WTC11 (cell line): ENCODE measurements around the gene PGM2L1. TPM values are rescaled to one million over a fixed set of nuclear protein-coding genes. Genes with fewer than 3 reads are reported as not detected.

Experiments
- ATAC-seq: fragments of 200-7000 bp; cut with Tn5 transposase; 2 replicates; pipeline ENCODE4 v1.10.0; 2021; ENCODE audit warnings: mild to moderate bottlenecking, moderate library complexity
- CTCF ChIA-PET: fragments of 300-600 bp; sonication (Branson Sonifier 250); formaldehyde crosslinking; loops from one replicate; lab custom pipeline; 2021; ENCODE audit warnings: antibody characterized with exemption; lab: Charles Lee
- POLR2A ChIA-PET: fragments of 350-600 bp; sonication (Branson Sonifier 250); formaldehyde crosslinking; loops from one replicate; lab custom pipeline; 2021; ENCODE audit warnings: antibody characterized with exemption; lab: Charles Lee
- DNase-seq: peaks from one replicate; pipeline ENCODE4 v3.0.0; 2021; ENCODE audit warnings: low spot score
- H3K27ac Mint-ChIP-seq: 2 replicates; pipeline ENCODE4 v1.8.0; 2021; ENCODE audit warnings: mixed read lengths
- H3K27me3 Mint-ChIP-seq: 2 replicates; pipeline ENCODE4 v1.8.0; 2021; ENCODE audit warnings: low read depth, mild to moderate bottlenecking, moderate library complexity, mixed read lengths
- H3K36me3 Mint-ChIP-seq: 2 replicates; pipeline ENCODE4 v1.8.0; 2021; ENCODE audit warnings: mixed read lengths
- H3K4me1 Mint-ChIP-seq: 2 replicates; pipeline ENCODE4 v1.8.0; 2022; ENCODE audit warnings: mixed read lengths
- H3K4me3 Mint-ChIP-seq: 2 replicates; pipeline ENCODE4 v1.8.0; 2021; ENCODE audit warnings: mild to moderate bottlenecking, moderate library complexity, mixed read lengths
- H3K9me3 Mint-ChIP-seq: 2 replicates; pipeline ENCODE4 v1.8.0; 2021; ENCODE audit warnings: mixed read lengths
- ELF4 ChIP-seq: sonication (generic); formaldehyde crosslinking; IDR thresholded peaks from 2 replicates; pipeline ENCODE4 v1.8.1; 2022; ENCODE audit warnings: low read depth, mild to moderate bottlenecking, moderate library complexity, missing genetic modification reagents
- ETV6 ChIP-seq: sonication (generic); formaldehyde crosslinking; IDR thresholded peaks from 2 replicates; pipeline ENCODE4 v1.8.1; 2022; ENCODE audit warnings: mild to moderate bottlenecking, missing genetic modification reagents
- FOXK1 ChIP-seq: sonication (generic); formaldehyde crosslinking; IDR thresholded peaks from 2 replicates; pipeline ENCODE4 v1.8.0; 2022; ENCODE audit warnings: mild to moderate bottlenecking, moderate library complexity, missing genetic modification reagents
- FOXP1 ChIP-seq: sonication (generic); formaldehyde crosslinking; IDR thresholded peaks from 2 replicates; pipeline ENCODE4 v1.8.0; 2022; ENCODE audit warnings: missing genetic modification reagents, mild to moderate bottlenecking, moderate library complexity, borderline replicate concordance
- GRHL2 ChIP-seq: fragments of 250-450 bp; sonication (Bioruptor Pico); IDR thresholded peaks from 2 replicates; pipeline ENCODE4 v1.8.0; 2022; ENCODE audit warnings: mild to moderate bottlenecking, moderate library complexity; ENCODE audit not compliant: insufficient replicate concordance, severe bottlenecking
- MXD4 ChIP-seq: fragments of 250-450 bp; sonication (Bioruptor Pico); IDR thresholded peaks from 2 replicates; pipeline ENCODE4 v1.8.0; 2021; ENCODE audit warnings: mild to moderate bottlenecking, moderate library complexity, borderline replicate concordance
- NFYB ChIP-seq: sonication (generic); formaldehyde crosslinking; conservative IDR thresholded peaks from 2 replicates; pipeline ENCODE4 v1.8.0; 2022; ENCODE audit warnings: low read depth, missing genetic modification reagents
- RORB ChIP-seq: fragments of 250-450 bp; sonication (Bioruptor Pico); IDR thresholded peaks from 2 replicates; pipeline ENCODE4 v1.9.0; 2021; ENCODE audit warnings: mild to moderate bottlenecking
- SMAD3 ChIP-seq: sonication (generic); formaldehyde crosslinking; IDR thresholded peaks from 2 replicates; pipeline ENCODE4 v1.8.0; 2022; ENCODE audit warnings: missing genetic modification reagents, mild to moderate bottlenecking, borderline replicate concordance
- ZNF138 ChIP-seq: sonication (generic); formaldehyde crosslinking; conservative IDR thresholded peaks from 2 replicates; pipeline ENCODE4 v1.8.1; 2022; ENCODE audit warnings: mild to moderate bottlenecking, moderate library complexity, missing genetic modification reagents
- ZNF219 ChIP-seq: sonication (generic); formaldehyde crosslinking; IDR thresholded peaks from 2 replicates; pipeline ENCODE4 v1.8.0; 2023; ENCODE audit warnings: missing genetic modification reagents, mild to moderate bottlenecking, borderline replicate concordance
- total RNA-seq: library from RNA; stranded (reverse); gene quantifications from 3 replicates; pipeline ENCODE4 v1.2.3, GENCODE V29; 2021
- TF ChIP-seq, protein P1 (sequence below): sonication (generic); formaldehyde crosslinking; IDR thresholded peaks from 2 replicates; pipeline ENCODE4 v1.8.0; 2022; ENCODE audit warnings: mild to moderate bottlenecking, missing genetic modification reagents
- TF ChIP-seq, protein P2 (sequence below): sonication (generic); formaldehyde crosslinking; IDR thresholded peaks from 2 replicates; pipeline ENCODE4 v1.8.0; 2022; ENCODE audit warnings: missing genetic modification reagents
- TF ChIP-seq, protein P3 (sequence below): sonication (generic); formaldehyde crosslinking; IDR thresholded peaks from 2 replicates; pipeline ENCODE4 v1.8.1; 2023; ENCODE audit warnings: mild to moderate bottlenecking, missing genetic modification reagents
- TF ChIP-seq, protein P4 (sequence below): sonication (generic); formaldehyde crosslinking; IDR thresholded peaks from 2 replicates; pipeline ENCODE4 v1.8.1; 2022; ENCODE audit warnings: low read depth, missing genetic modification reagents, borderline replicate concordance

PGM2L1 gene
- total RNA-seq, 1 experiment from 2014 or later = 34.1 TPM

DNA sequence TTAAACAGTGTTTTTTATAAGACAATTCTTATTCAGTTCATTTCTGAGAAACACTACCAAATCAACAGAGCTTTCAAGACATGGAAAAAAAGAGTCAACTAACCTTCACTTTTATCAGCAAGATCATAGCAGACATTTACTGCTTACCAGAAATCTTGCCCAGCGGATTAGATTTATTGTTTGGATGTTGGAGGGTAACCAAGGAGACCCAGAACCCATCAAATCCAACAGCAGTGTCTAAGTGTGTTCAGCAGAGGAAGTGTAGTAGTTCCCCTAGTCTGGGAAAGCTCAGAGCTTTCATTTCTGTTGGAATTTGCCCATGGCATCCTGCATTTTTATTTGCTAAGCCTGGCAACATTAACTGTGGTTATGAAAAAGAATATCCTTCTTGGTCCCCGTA lies 2.4 kb upstream of the PGM2L1 start (continued):
- no peak for TF ChIP-seq ZNF138
- TF ChIP-seq FOXK1 (CRISPR knock-in tag) = no peak

DNA sequence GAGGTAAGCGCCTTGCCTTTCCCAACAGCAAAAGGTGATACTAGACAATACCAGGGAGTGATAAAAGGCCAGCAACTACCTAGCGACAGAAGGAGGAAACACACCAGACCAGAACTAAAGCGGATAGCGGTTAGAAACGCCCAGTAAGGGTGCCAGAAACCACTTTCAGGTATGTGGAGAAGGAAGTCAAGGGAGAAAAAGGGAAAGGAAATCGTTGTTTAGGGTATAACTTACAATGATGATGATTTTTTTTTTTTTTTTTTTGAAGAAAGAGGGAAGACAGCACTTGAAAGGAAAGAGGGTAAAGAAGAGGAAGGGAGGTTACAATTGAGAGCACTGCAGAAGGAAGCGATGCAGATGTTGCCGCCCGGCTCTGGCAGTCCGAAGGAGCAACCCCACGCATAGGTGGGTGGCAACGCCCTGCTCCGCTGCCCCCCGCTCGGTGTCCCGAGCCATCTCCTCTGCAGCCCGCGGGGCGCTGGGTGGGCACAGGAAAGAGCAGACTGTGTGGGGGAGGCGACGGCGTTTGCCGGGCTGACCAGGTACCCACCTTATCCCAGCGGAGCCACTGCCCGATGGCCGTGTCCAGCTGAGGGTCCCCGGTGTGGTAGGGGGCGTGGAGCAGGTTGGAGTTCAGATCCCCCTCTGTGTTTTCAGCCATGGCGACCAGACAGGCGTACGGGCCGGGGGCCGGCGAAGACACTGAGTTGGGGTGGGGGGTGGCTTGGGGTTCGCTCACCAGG lies 561 bp downstream of the PGM2L1 start:
- no peaks in the 10 kb centered on the region for H3K9me3 Mint-ChIP-seq
- H3K4me3 Mint-ChIP-seq = peak overlapping the region; percentile 83
- CTCF ChIA-PET = interaction anchor here (1.5 to 3.0 kb wide), 2 partner anchors 8 to 52 kb away, joined by 7 to 18 read pairs; no protein-coding TSS in a partner anchor
- H3K27me3 Mint-ChIP-seq = no peaks in the 10 kb centered on the region
- TF ChIP-seq FOXK1 (CRISPR knock-in tag) (0 out of 2 replicates have a peak, but pooled peaks have one; percentile 33), ETV6 (CRISPR knock-in tag) (peak; percentile 48; the same call in 1 of the 2 replicates), ZNF219 (CRISPR knock-in tag) (0 out of 2 replicates have a peak, but pooled peaks have one; percentile 24), FOXP1 (CRISPR knock-in tag) (no peak)
- TF ChIP-seq, protein P1, sequence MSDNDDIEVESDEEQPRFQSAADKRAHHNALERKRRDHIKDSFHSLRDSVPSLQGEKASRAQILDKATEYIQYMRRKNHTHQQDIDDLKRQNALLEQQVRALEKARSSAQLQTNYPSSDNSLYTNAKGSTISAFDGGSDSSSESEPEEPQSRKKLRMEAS = peak; percentile 21; the same call in 1 of the 2 replicates
- TF ChIP-seq, protein P2, sequence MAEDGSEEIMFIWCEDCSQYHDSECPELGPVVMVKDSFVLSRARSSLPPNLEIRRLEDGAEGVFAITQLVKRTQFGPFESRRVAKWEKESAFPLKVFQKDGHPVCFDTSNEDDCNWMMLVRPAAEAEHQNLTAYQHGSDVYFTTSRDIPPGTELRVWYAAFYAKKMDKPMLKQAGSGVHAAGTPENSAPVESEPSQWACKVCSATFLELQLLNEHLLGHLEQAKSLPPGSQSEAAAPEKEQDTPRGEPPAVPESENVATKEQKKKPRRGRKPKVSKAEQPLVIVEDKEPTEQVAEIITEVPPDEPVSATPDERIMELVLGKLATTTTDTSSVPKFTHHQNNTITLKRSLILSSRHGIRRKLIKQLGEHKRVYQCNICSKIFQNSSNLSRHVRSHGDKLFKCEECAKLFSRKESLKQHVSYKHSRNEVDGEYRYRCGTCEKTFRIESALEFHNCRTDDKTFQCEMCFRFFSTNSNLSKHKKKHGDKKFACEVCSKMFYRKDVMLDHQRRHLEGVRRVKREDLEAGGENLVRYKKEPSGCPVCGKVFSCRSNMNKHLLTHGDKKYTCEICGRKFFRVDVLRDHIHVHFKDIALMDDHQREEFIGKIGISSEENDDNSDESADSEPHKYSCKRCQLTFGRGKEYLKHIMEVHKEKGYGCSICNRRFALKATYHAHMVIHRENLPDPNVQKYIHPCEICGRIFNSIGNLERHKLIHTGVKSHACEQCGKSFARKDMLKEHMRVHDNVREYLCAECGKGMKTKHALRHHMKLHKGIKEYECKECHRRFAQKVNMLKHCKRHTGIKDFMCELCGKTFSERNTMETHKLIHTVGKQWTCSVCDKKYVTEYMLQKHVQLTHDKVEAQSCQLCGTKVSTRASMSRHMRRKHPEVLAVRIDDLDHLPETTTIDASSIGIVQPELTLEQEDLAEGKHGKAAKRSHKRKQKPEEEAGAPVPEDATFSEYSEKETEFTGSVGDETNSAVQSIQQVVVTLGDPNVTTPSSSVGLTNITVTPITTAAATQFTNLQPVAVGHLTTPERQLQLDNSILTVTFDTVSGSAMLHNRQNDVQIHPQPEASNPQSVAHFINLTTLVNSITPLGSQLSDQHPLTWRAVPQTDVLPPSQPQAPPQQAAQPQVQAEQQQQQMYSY = 0 out of 2 replicates have a peak, but pooled peaks have one; percentile 7
- TF ChIP-seq, all 79 proteins: peak for 5
- POLR2A ChIA-PET = interaction anchor here (0.6 to 1.3 kb wide), 3 partner anchors 8 to 95 kb away, joined by 3 to 7 read pairs (median 5); no protein-coding TSS in a partner anchor
- ATAC-seq = peak; percentile 55
- Mint-ChIP-seq H3K27ac (peak overlapping the region; percentile 68; the same call in 1 of the 2 replicates), H3K36me3 (no peaks in the 10 kb centered on the region), H3K4me1 (peaks cover 15% of the 10 kb centered on the region)
- peak; percentile 29 for DNase-seq

DNA sequence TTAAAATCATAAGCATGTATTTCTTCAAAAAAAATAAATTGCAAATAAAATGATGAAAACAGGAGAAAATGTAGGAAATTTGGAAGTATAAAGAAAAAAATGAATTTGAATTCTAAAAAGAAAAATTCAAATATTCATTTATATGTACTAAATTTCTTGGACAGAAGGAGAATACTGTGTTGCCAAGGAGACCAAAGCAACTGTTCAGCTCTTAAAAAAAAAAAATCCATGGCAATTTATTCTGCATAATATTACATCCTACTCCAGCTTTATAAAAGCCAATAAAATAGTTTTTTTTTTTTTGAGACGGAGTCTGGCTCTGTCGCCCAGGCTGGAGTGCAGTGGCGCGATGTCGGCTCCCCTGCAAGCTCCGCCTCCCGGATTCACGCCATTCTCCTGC lies 6.0 kb downstream of the PGM2L1 start:
- H3K4me3 Mint-ChIP-seq = no peak overlapping the region
- DNase-seq (no peak), ATAC-seq (no peak)
- no peaks in the 10 kb centered on the region for H3K9me3 Mint-ChIP-seq
- no peak overlapping the region for H3K27ac Mint-ChIP-seq
- CTCF ChIA-PET = interaction anchor here (0.7 kb wide), 1 partner anchor 12 kb away, joined by 3 read pairs; no protein-coding TSS in a partner anchor
- POLR2A ChIA-PET = no interaction called here
- no peaks in the 10 kb centered on the region for H3K27me3 Mint-ChIP-seq
- no peaks in the 10 kb centered on the region for H3K36me3 Mint-ChIP-seq
- H3K4me1 Mint-ChIP-seq = peaks cover 29% of the 10 kb centered on the region
- TF ChIP-seq, protein P2 = no peak
- TF ChIP-seq GRHL2 (no peak), MXD4 (CRISPR knock-in tag) (no peak), ELF4 (CRISPR knock-in tag) (no peak), ZNF138 (no peak), SMAD3 (CRISPR knock-in tag) (no peak), NFYB (CRISPR knock-in tag) (no peak), RORB (CRISPR knock-in tag) (no peak), FOXP1 (CRISPR knock-in tag) (no peak)
- TF ChIP-seq, protein P1 = no peak
- TF ChIP-seq, protein P3, sequence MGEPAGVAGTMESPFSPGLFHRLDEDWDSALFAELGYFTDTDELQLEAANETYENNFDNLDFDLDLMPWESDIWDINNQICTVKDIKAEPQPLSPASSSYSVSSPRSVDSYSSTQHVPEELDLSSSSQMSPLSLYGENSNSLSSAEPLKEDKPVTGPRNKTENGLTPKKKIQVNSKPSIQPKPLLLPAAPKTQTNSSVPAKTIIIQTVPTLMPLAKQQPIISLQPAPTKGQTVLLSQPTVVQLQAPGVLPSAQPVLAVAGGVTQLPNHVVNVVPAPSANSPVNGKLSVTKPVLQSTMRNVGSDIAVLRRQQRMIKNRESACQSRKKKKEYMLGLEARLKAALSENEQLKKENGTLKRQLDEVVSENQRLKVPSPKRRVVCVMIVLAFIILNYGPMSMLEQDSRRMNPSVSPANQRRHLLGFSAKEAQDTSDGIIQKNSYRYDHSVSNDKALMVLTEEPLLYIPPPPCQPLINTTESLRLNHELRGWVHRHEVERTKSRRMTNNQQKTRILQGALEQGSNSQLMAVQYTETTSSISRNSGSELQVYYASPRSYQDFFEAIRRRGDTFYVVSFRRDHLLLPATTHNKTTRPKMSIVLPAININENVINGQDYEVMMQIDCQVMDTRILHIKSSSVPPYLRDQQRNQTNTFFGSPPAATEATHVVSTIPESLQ = no peak
- TF ChIP-seq, protein P4, sequence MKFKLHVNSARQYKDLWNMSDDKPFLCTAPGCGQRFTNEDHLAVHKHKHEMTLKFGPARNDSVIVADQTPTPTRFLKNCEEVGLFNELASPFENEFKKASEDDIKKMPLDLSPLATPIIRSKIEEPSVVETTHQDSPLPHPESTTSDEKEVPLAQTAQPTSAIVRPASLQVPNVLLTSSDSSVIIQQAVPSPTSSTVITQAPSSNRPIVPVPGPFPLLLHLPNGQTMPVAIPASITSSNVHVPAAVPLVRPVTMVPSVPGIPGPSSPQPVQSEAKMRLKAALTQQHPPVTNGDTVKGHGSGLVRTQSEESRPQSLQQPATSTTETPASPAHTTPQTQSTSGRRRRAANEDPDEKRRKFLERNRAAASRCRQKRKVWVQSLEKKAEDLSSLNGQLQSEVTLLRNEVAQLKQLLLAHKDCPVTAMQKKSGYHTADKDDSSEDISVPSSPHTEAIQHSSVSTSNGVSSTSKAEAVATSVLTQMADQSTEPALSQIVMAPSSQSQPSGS (CRISPR knock-in tag) = no peak
